Measurements from ENCODE around the gene AKNA. TPM values are rescaled to one million over a fixed set of nuclear protein-coding genes. Genes with fewer than 3 reads are reported as not detected.
A peak's percentile ranks its signal among the peaks of the same experiment; 100 is the strongest.
"Not testable (repeated sequence)": the region's sequence is repeated elsewhere in the genome, so short reads cannot be mapped to it uniquely, and the experiment has no call there.

The AKNA gene
- total RNA-seq, 1 experiment from 2014 or later = 29.3 TPM

GRCh38 chr9:114330636-114331035, 57.1 kb downstream of the AKNA start:
- TF ChIP-seq MLX (CRISPR knock-in tag; IDR thresholded peaks at IDR 0.05) = no peak
- TF ChIP-seq ATF1 (CRISPR knock-in tag; IDR thresholded peaks at IDR 0.05) = no peak
- TF ChIP-seq USF1 (CRISPR knock-in tag; IDR thresholded peaks at IDR 0.05) = no peak
- TF ChIP-seq FOXP4 (CRISPR knock-in tag; IDR thresholded peaks at IDR 0.05) = no peak
- no peak for TF ChIP-seq ZNF671 (CRISPR knock-in tag; IDR thresholded peaks at IDR 0.05)
- TF ChIP-seq MYBL2 (CRISPR knock-in tag; IDR thresholded peaks at IDR 0.05) = no peak
- no peak for TF ChIP-seq FOXK1 (CRISPR knock-in tag; IDR thresholded peaks at IDR 0.05)
- TF ChIP-seq AR (CRISPR knock-in tag; IDR thresholded peaks at IDR 0.05) = no peak
- no peak for TF ChIP-seq CREB1 (CRISPR knock-in tag; IDR thresholded peaks at IDR 0.05)
- POLR2A ChIA-PET = no interaction called here
- DNase-seq (ENCODE audit: low spot score) = no peak
- Mint-ChIP-seq H3K9me3 (no peaks in the 10 kb centered on the region), H3K4me3 (no peak overlapping the region), H3K27ac (no peak overlapping the region), H3K4me1 (no peaks in the 10 kb centered on the region), H3K27me3 (ENCODE audit: low read depth) (peaks cover 3% of the 10 kb centered on the region; the same call in 1 of the 2 replicates), H3K36me3 (peaks cover 9% of the 10 kb centered on the region; the same call in 1 of the 2 replicates)
- no peak for ATAC-seq
- CTCF ChIA-PET = no interaction called here

- POLR2A ChIA-PET; H3K4me3 Mint-ChIP-seq; H3K9me3 Mint-ChIP-seq; ATAC-seq; DNase-seq (ENCODE audit: low spot score); H3K36me3 Mint-ChIP-seq; H3K27me3 Mint-ChIP-seq (ENCODE audit: low read depth); H3K4me1 Mint-ChIP-seq; CTCF ChIA-PET; H3K27ac Mint-ChIP-seq: not testable (repeated sequence)
Measured at GRCh38 chr9:114329625-114330022, 58.2 kb downstream of the AKNA start, which contains the start of gene ORM2. ORM2 (plus strand) TSS chr9:114329869; CDS start chr9:114329905, 36 bp downstream.

GRCh38 chr9:114328937-114329624, 58.7 kb downstream of the AKNA start:
- peak; percentile 63; the same call in 1 of the 2 replicates for TF ChIP-seq GABPB1 (CRISPR knock-in tag; IDR thresholded peaks at IDR 0.05)
- H3K27me3 Mint-ChIP-seq (ENCODE audit: low read depth); CTCF ChIA-PET; H3K9me3 Mint-ChIP-seq; ATAC-seq; H3K36me3 Mint-ChIP-seq; H3K4me1 Mint-ChIP-seq; H3K4me3 Mint-ChIP-seq; H3K27ac Mint-ChIP-seq; DNase-seq (ENCODE audit: low spot score): not testable (repeated sequence)
- POLR2A ChIA-PET = interaction anchor here (0.7 kb wide), 1 partner anchor 327 kb away, joined by 5 read pairs; no protein-coding TSS in a partner anchor

- DNase-seq (ENCODE audit: low spot score); CTCF ChIA-PET; H3K36me3 Mint-ChIP-seq; H3K9me3 Mint-ChIP-seq; H3K27me3 Mint-ChIP-seq (ENCODE audit: low read depth); H3K4me1 Mint-ChIP-seq; POLR2A ChIA-PET; H3K4me3 Mint-ChIP-seq; H3K27ac Mint-ChIP-seq; ATAC-seq: not testable (repeated sequence)
Measured at GRCh38 chr9:114328357-114328820, 59.4 kb downstream of the AKNA start.
